Smooth muscle cell (in vitro differentiated cells): ENCODE results near the gene USH2A. TPM values are rescaled to one million over a fixed set of nuclear protein-coding genes. Genes with fewer than 3 reads are reported as not detected.

ENCODE experiments used
- DNase-seq: peaks from one replicate; lab custom pipeline; 2025; ENCODE audit not compliant: unreplicated experiment; lab: John Stamatoyannopoulos, UW
- H2AFZ ChIP-seq: fragments of 200-600 bp; sonication (generic); 2 replicates; pipeline ENCODE4 v1.6.0; 2016; ENCODE audit warnings: antibody characterized with exemption, low read depth, mild to moderate bottlenecking
- H3F3A ChIP-seq: fragments of 200-600 bp; sonication (generic); 2 replicates; pipeline ENCODE4 v1.6.0; 2017; ENCODE audit warnings: antibody characterized with exemption, low read depth
- H3K27ac ChIP-seq: fragments of 200-600 bp; sonication (generic); 2 replicates; pipeline ENCODE4 v1.5.1; 2016; ENCODE audit warnings: low read depth, mild to moderate bottlenecking
- H3K27me3 ChIP-seq: fragments of 200-600 bp; sonication (generic); 2 replicates; pipeline ENCODE4 v1.6.1; 2016; ENCODE audit warnings: low read depth, mild to moderate bottlenecking
- H3K36me3 ChIP-seq: fragments of 200-600 bp; sonication (generic); 2 replicates; pipeline ENCODE4 v1.5.1; 2016; ENCODE audit warnings: low read depth
- H3K4me1 ChIP-seq: fragments of 200-600 bp; sonication (generic); 2 replicates; pipeline ENCODE4 v1.5.1; 2016; ENCODE audit warnings: low read depth
- H3K4me2 ChIP-seq: fragments of 200-600 bp; sonication (generic); 2 replicates; pipeline ENCODE4 v1.6.0; 2016; ENCODE audit warnings: mild to moderate bottlenecking
- H3K4me3 ChIP-seq: fragments of 200-600 bp; sonication (generic); 2 replicates; pipeline ENCODE4 v1.5.1; 2016; ENCODE audit warnings: mild to moderate bottlenecking
- H3K79me2 ChIP-seq: fragments of 200-600 bp; sonication (generic); 2 replicates; pipeline ENCODE4 v1.6.0; 2016; ENCODE audit warnings: low read depth, mild to moderate bottlenecking
- H3K9ac ChIP-seq: fragments of 200-600 bp; sonication (generic); 2 replicates; pipeline ENCODE4 v1.6.0; 2016; ENCODE audit warnings: low read depth
- H3K9me3 ChIP-seq: fragments of 200-600 bp; sonication (generic); replicated peaks from 2 replicates; pipeline ENCODE4 v1.5.1; 2016; ENCODE audit warnings: low read depth
- H4K20me1 ChIP-seq: fragments of 200-600 bp; sonication (generic); 2 replicates; pipeline ENCODE4 v1.6.0; 2016; ENCODE audit warnings: low read depth
- WGBS: methylation state at CpG from one replicate; pipeline ENCODE4 v1.1.7; 2016; ENCODE audit warnings: low lambda C conversion rate; 5-methylcytosine and 5-hydroxymethylcytosine counted together
- polyA plus RNA-seq: library from polyadenylated mRNA; unstranded; fragments of >200 nt; fragmentation: Nextera tagmentation; extraction: Ambion mirVana; gene quantifications from 2 replicates; pipeline ENCODE4 v1.2.1, GENCODE V29; 2016
- total RNA-seq: library from RNA; depleted of rRNA; stranded (reverse); fragments of >200 nt; gene quantifications from 2 replicates; pipeline ENCODE4 v1.2.3, GENCODE V29; 2014
- TF ChIP-seq, protein P1 (sequence below): fragments of 200-600 bp; sonication (generic); IDR thresholded peaks from 2 replicates; pipeline ENCODE4 v1.5.1; 2017; ENCODE audit warnings: borderline replicate concordance, mild to moderate bottlenecking, antibody characterized with exemption; ENCODE audit not compliant: insufficient read depth, poor library complexity, severe bottlenecking

USH2A gene
- total and polyA plus RNA-seq, 2 experiments from 2014 or later: under 0.01 TPM; not detected in 1

DNA sequence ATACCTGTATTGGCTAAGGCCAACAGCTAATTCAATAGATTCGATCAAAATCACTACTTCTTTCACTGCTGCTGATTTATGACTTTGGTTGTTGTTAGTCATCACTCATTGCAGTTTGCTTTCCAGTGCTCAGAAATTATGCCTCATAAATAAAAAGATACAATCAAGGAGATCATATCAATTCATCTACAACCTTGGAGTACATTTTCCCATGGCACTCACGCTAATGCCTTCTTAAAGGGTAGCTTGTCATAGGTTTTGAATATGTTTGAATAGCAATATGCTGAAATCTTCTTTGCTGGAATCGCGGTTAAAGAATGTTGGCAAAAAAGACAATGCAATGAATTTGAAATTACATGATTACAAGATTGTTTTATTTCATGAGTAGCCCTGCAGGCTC is 766.2 kb downstream of the USH2A start:
- Histone ChIP-seq H4K20me1 (no peaks in the 10 kb centered on the region), H3K27ac (no peak overlapping the region), H3K4me2 (no peak overlapping the region), H2AFZ (no peak overlapping the region), H3K9me3 (no peaks in the 10 kb centered on the region), H3K4me1 (no peaks in the 10 kb centered on the region), H3K36me3 (no peaks in the 10 kb centered on the region), H3F3A (no peaks in the 10 kb centered on the region), H3K9ac (no peak overlapping the region), H3K27me3 (peaks cover 2% of the 10 kb centered on the region), H3K4me3 (no peak overlapping the region), H3K79me2 (no peaks in the 10 kb centered on the region)
- no peak for DNase-seq
- TF ChIP-seq, protein P1, sequence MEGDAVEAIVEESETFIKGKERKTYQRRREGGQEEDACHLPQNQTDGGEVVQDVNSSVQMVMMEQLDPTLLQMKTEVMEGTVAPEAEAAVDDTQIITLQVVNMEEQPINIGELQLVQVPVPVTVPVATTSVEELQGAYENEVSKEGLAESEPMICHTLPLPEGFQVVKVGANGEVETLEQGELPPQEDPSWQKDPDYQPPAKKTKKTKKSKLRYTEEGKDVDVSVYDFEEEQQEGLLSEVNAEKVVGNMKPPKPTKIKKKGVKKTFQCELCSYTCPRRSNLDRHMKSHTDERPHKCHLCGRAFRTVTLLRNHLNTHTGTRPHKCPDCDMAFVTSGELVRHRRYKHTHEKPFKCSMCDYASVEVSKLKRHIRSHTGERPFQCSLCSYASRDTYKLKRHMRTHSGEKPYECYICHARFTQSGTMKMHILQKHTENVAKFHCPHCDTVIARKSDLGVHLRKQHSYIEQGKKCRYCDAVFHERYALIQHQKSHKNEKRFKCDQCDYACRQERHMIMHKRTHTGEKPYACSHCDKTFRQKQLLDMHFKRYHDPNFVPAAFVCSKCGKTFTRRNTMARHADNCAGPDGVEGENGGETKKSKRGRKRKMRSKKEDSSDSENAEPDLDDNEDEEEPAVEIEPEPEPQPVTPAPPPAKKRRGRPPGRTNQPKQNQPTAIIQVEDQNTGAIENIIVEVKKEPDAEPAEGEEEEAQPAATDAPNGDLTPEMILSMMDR: no peak
- 92% methylated on average over 4 of the region's 4 CpGs for WGBS

DNA sequence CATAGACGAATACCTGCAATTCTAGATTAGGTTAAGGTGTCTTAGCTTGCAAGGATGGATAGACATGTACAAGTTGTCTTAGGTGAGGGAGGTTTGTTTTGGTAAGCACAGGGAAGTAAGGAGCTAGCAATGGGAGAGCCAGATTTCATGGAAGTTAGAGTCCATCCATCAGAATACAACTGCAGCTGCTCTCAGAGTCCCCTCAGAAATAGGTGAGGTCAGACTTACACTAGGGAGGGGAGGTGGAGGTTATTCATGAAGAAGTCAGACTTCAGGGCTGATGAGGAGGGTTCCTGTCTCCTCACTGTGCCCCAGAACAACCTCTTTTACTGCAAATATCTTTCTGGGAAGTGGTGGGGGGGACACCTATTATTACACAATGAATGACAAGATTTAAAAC is 770.9 kb downstream of the USH2A start:
- Histone ChIP-seq H3K4me1 (no peaks in the 10 kb centered on the region), H2AFZ (no peak overlapping the region), H3K79me2 (no peaks in the 10 kb centered on the region), H3K27ac (no peak overlapping the region), H3K36me3 (no peaks in the 10 kb centered on the region), H3K9me3 (no peaks in the 10 kb centered on the region), H3K27me3 (peaks cover 6% of the 10 kb centered on the region), H3K9ac (no peak overlapping the region), H3K4me2 (no peak overlapping the region), H3F3A (no peaks in the 10 kb centered on the region), H4K20me1 (no peaks in the 10 kb centered on the region), H3K4me3 (no peak overlapping the region)
- TF ChIP-seq, protein P1: no peak
- DNase-seq: no peak
- WGBS: 81% methylated on average over 1 of the region's 1 CpG

DNA sequence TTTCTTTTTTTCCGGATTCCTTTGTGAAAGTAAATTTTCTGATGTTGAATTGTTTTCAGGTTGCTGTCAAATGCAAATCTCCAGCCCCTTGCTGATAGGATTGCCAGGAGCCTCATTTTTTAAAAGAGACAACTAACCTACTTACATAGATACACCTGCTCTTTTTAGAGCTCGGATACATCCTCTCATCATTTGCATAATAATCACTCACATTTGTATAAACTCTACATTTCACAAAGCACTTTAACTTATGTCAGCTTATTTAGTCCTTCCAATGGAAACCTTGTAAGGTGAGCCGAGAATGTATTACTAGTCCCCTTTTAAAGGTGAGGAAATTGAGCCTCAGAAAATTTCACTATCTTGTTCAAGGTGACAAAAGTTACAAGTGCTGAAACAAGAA is 771.4 kb downstream of the USH2A start:
- DNase-seq: no peak
- Histone ChIP-seq H2AFZ (no peak overlapping the region), H3K79me2 (no peaks in the 10 kb centered on the region), H3K36me3 (no peaks in the 10 kb centered on the region), H3K4me1 (no peaks in the 10 kb centered on the region), H3K27me3 (peaks cover 6% of the 10 kb centered on the region), H3K9ac (no peak overlapping the region), H3K4me2 (no peak overlapping the region), H3K9me3 (no peaks in the 10 kb centered on the region), H3K27ac (no peak overlapping the region), H3F3A (no peaks in the 10 kb centered on the region), H4K20me1 (no peaks in the 10 kb centered on the region), H3K4me3 (no peak overlapping the region)
- TF ChIP-seq, protein P1: no peak
- 34% methylated on average over 3 of the region's 3 CpGs for WGBS

DNA sequence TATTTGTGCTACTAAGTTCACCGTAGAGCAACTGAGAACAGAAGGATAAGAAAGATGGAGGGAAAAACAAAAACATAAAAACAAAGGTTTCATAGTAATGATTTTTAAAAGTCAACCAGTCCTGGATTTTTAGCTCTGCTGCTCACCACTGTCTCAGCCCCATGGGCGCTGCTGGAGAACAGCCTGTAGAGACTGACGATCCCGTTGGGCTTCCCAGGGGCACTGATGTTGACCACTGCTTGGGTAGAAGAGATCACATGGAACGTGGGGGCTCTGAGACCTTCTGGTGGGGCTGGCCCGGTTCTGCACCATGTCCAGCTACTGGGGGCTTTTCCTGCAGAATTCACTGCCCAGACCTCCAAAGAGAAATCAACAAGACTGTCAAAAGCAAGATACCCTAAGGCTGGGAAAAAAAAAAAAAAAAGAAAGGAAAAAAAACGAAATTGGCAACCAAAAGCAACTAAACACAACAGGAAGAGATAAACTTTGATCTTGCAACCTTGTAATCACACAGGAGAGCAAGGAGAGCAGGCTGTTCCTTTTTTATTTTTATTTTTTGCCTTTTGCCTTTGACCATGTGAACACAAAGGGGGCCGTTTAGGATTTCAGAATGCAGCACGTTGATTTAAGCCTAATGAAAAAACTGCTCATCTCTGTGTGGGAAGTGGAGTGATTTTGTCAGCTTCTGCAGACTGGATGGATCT is 772.6 kb downstream of the USH2A start:
- H3K27me3 ChIP-seq: peaks cover 6% of the 10 kb centered on the region
- TF ChIP-seq, protein P1: no peak

More for the DNA sequence above, 772.6 kb downstream of the USH2A start:
- Histone ChIP-seq H3K4me1 (no peaks in the 10 kb centered on the region), H4K20me1 (no peaks in the 10 kb centered on the region), H3K36me3 (no peaks in the 10 kb centered on the region), H3K27ac (no peak overlapping the region), H3K4me2 (no peak overlapping the region), H3K4me3 (no peak overlapping the region), H3F3A (no peaks in the 10 kb centered on the region), H3K9me3 (no peaks in the 10 kb centered on the region), H2AFZ (no peak overlapping the region), H3K9ac (no peak overlapping the region), H3K79me2 (no peaks in the 10 kb centered on the region)
- DNase-seq: no peak
- 75% methylated on average over 9 of the region's 9 CpGs for WGBS
